GM18517 (cell line): ENCODE results near the gene RAVER2.

Experiments used
- ATAC-seq: cut with Tn5 transposase; IDR thresholded peaks from one replicate; pipeline ENCODE4 v1.9.1; 2021; ENCODE audit warnings: mild to moderate bottlenecking, moderate library complexity; ENCODE audit not compliant: unreplicated experiment

The RAVER2 gene

DNA sequence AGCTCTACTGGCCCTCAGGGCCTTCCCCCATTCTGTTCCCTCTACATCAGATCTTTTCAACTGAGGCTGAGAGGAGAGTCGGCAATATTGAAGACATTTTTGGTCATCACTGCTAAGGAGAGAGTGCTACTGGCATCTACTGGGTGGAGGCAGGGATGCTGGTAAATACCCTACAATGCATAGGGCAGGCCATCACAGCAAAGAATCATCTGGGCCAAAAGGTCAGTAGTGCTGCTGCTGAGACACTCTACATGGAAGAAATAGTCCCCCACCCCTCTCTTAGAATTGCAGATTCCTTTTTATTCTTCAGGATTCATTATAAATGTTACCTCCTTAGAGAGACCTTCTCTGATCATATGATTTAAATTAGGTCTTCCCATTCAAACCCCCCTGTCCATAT, 127.2 kb downstream of the RAVER2 start:
- ATAC-seq = no peak

DNA sequence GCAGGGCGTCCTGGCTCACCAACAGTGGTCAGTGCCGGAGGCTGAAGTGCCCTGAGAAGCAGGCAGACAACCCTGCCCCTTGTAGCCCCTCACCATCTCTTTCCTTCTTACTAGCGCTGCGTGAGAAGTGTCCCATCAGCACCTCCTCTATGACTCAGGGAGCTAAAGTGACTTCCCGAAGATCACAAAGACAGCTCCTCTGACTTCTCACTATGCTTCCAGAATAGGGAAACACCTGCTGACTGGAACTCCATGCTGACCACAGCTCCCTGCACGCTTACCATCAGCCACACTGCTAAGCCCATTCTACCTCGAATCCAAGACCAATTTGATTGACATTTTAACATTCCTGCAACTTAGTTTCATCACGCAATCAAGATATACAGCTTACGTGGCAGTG, 128.7 kb downstream of the RAVER2 start:
- no peak for ATAC-seq

GRCh38 chr1:64874666-64875065, 129.8 kb downstream of the RAVER2 start:
- ATAC-seq = no peak

GRCh38 chr1:64875101-64875500, 130.2 kb downstream of the RAVER2 start:
- ATAC-seq = no peak

GRCh38 chr1:64875606-64876005, 130.7 kb downstream of the RAVER2 start:
- no peak for ATAC-seq

DNA sequence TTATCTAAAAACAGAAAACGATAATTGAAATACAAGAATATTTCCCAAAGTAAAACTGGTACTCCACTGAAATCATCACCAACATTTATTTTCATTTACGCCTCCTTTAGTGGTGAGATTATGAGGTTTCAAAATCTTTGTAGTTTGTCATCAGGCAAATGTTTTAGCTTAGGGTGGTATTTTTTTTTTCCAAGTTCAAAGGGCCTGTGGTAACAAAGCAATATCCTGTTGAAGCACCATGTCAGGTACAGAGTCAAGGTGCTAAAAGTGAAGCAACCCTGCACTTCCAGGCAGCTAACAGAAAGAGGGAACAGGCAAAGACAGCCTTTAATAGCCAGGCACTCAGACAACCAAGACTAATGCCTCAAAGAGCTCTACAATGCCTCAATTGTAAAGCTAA, 132.3 kb downstream of the RAVER2 start:
- no peak for ATAC-seq

DNA sequence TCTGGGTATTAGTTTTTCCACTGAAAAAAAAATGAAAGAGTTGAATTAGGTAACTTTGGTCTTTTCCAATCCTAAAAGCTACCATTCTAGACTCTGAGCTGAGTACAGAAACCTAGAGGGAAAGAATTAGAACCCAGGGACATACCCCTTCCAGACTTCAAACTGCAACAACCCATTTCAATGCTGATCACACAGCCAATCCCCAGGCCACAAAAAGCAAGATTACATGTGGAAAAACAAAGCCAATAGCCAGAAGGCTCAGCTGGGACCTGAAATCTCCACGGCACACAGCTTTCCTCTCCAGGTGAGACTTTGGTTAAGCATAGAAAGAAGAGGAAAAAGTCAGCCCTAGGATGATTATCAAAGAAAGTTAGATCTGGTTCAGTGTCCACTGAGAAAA, 132.7 kb downstream of the RAVER2 start:
- ATAC-seq = no peak

DNA sequence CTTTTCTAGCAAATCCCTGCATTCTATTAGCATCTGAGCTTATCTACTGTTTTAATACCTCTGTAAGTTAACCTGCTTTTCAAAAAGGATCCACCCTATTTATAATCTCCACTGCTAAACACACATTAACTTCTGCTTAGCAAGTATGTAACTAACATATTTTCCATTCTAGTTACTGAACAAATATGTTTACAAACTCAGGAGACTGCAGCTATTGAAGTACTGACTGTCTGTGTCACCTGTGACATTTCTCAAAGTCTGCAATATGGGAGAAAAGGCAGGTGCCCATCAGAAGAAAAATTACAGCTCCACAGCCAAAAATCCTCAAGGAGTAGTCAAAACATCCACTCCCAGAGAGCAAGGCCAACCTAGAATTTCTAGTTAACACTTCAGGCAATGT, 133.2 kb downstream of the RAVER2 start:
- ATAC-seq = no peak

GRCh38 chr1:64878931-64879611, 134.2 kb downstream of the RAVER2 start:
- no peak for ATAC-seq

DNA sequence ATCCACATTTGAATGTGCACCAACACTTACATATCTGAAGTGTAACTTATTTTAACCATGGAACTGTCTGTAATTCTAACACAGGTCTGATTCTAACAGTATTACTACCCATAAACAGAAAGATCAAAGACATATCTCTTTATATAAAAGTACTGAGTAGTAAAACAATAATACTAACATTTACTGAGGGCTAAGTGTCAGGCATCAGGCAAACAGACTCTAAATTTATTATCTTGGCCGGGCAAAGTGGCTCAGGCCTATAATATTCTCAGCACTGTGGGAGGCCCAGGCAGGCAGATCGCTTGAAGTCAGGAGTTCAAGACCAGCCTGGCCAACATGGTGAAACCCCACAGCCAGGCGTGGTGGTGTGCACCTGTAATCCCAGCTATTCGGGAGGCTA, 135.6 kb downstream of the RAVER2 start:
- no peak for ATAC-seq

- ATAC-seq = no peak
Observed at GRCh38 chr1:64881281-64881680, 136.4 kb downstream of the RAVER2 start.
